Osteoblast (primary cell): ENCODE results near the gene LTBP1. TPM values are rescaled to one million over a fixed set of nuclear protein-coding genes. Genes with fewer than 3 reads are reported as not detected.

Experiments
- DNase-seq: peaks from one replicate; pipeline ENCODE4 v3.0.0; 2011; ENCODE audit warnings: low spot score, mixed read lengths; ENCODE audit not compliant: insufficient read length; ENCODE audit errors: missing footprints
- H2AFZ ChIP-seq: 2 replicates; pipeline ENCODE4 v1.6.0; 2011; ENCODE audit warnings: mild to moderate bottlenecking, low read length
- H3K27ac ChIP-seq: 2 replicates; pipeline ENCODE4 v1.5.1; 2011; ENCODE audit warnings: mild to moderate bottlenecking, low read depth, low read length, moderate library complexity
- H3K27me3 ChIP-seq: 2 replicates; pipeline ENCODE4 v1.6.0; 2012; ENCODE audit warnings: mild to moderate bottlenecking, control low read depth, inconsistent platforms, low read length, moderate library complexity; ENCODE audit not compliant: insufficient read depth
- H3K36me3 ChIP-seq: 2 replicates; pipeline ENCODE4 v1.5.1; 2011; ENCODE audit warnings: mild to moderate bottlenecking, low read length, control low read depth, moderate library complexity; ENCODE audit not compliant: insufficient read depth
- H3K4me1 ChIP-seq: 2 replicates; pipeline ENCODE4 v1.5.1; 2011; ENCODE audit warnings: mild to moderate bottlenecking, low read length, control low read depth, moderate library complexity; ENCODE audit not compliant: insufficient read depth
- H3K4me2 ChIP-seq: 2 replicates; pipeline ENCODE4 v1.6.0; 2011; ENCODE audit warnings: mild to moderate bottlenecking, low read length; ENCODE audit not compliant: insufficient read depth
- H3K4me3 ChIP-seq: fragments of 200-600 bp; sonication (generic); 3 replicates; pipeline ENCODE4 v1.5.1; 2012; ENCODE audit warnings: mild to moderate bottlenecking, low read length, inconsistent platforms; ENCODE audit not compliant: insufficient read depth
- H3K79me2 ChIP-seq: 2 replicates; pipeline ENCODE4 v1.6.0; 2012; ENCODE audit warnings: mild to moderate bottlenecking, low read length, control low read depth, inconsistent platforms; ENCODE audit not compliant: insufficient read depth
- H3K9me3 ChIP-seq: 2 replicates; pipeline ENCODE4 v1.5.1; 2011; ENCODE audit warnings: low read depth, low read length, control low read depth
- H4K20me1 ChIP-seq: 2 replicates; pipeline ENCODE4 v1.6.0; 2012; ENCODE audit warnings: mild to moderate bottlenecking, low read length, control low read depth; ENCODE audit not compliant: insufficient read depth
- CTCF ChIP-seq: IDR thresholded peaks from 2 replicates; pipeline ENCODE4 v1.5.1; 2011; ENCODE audit warnings: mild to moderate bottlenecking, low read depth, low read length, moderate library complexity; ENCODE audit errors: extremely low read depth
- total RNA-seq: library from RNA; depleted of rRNA; stranded (reverse); fragments of >200 nt; gene quantifications from 2 replicates; pipeline ENCODE4 v1.2.3, GENCODE V29; 2012

The LTBP1 gene
- total RNA-seq, 1 donor, result 224 TPM

- H3K9me3 ChIP-seq, result no peaks in the 10 kb centered on the region
- H2AFZ ChIP-seq, result no peak overlapping the region
- H3K4me1 ChIP-seq, result peaks cover under 1% of the 10 kb centered on the region
- no peak for DNase-seq
- TF ChIP-seq CTCF, result no peak
- no peaks in the 10 kb centered on the region for H3K27me3 ChIP-seq
- H4K20me1 ChIP-seq, result no peaks in the 10 kb centered on the region
- H3K36me3 ChIP-seq, result no peaks in the 10 kb centered on the region
- H3K4me3 ChIP-seq, result no peak overlapping the region
- H3K79me2 ChIP-seq, result no peaks in the 10 kb centered on the region
- no peak overlapping the region for H3K27ac ChIP-seq
- no peak overlapping the region for H3K4me2 ChIP-seq
Observed at GRCh38 chr2:33406622-33407021, 459.9 kb downstream of the LTBP1 start.

- H3K27ac ChIP-seq, result no peak overlapping the region
- peaks cover 12% of the 10 kb centered on the region for H3K4me1 ChIP-seq
- no peaks in the 10 kb centered on the region for H3K27me3 ChIP-seq
- no peaks in the 10 kb centered on the region for H4K20me1 ChIP-seq
- TF ChIP-seq CTCF, result no peak
- DNase-seq, result no peak
- H2AFZ ChIP-seq, result no peak overlapping the region
- no peaks in the 10 kb centered on the region for H3K9me3 ChIP-seq
- H3K4me3 ChIP-seq, result no peak overlapping the region
- H3K36me3 ChIP-seq, result no peaks in the 10 kb centered on the region
- no peaks in the 10 kb centered on the region for H3K79me2 ChIP-seq
- no peak overlapping the region for H3K4me2 ChIP-seq
Observed at GRCh38 chr2:33408109-33408508, 461.4 kb downstream of the LTBP1 start.

- H3K4me2 ChIP-seq, result no peak overlapping the region
- no peaks in the 10 kb centered on the region for H3K79me2 ChIP-seq
- peak; percentile 17 for DNase-seq
- H3K9me3 ChIP-seq, result no peaks in the 10 kb centered on the region
- peaks cover 12% of the 10 kb centered on the region for H3K4me1 ChIP-seq
- no peaks in the 10 kb centered on the region for H4K20me1 ChIP-seq
- H3K27ac ChIP-seq, result no peak overlapping the region
- TF ChIP-seq CTCF, result no peak
- no peak overlapping the region for H2AFZ ChIP-seq
- H3K4me3 ChIP-seq, result no peak overlapping the region
- H3K27me3 ChIP-seq, result no peaks in the 10 kb centered on the region
- no peaks in the 10 kb centered on the region for H3K36me3 ChIP-seq
Observed at GRCh38 chr2:33409417-33409955, 462.7 kb downstream of the LTBP1 start.

- H4K20me1 ChIP-seq, result no peaks in the 10 kb centered on the region
- no peaks in the 10 kb centered on the region for H3K9me3 ChIP-seq
- H3K4me2 ChIP-seq, result peak overlapping the region; percentile 1
- H3K36me3 ChIP-seq, result no peaks in the 10 kb centered on the region
- H3K27me3 ChIP-seq, result no peaks in the 10 kb centered on the region
- DNase-seq, result peak; percentile 89
- H3K79me2 ChIP-seq, result no peaks in the 10 kb centered on the region
- H2AFZ ChIP-seq, result no peak overlapping the region
- TF ChIP-seq CTCF, result no peak
- peaks cover 12% of the 10 kb centered on the region for H3K4me1 ChIP-seq
- H3K27ac ChIP-seq, result peak overlapping the region; percentile 16
- H3K4me3 ChIP-seq, result no peak overlapping the region
Observed at GRCh38 chr2:33411765-33412164, 465.0 kb downstream of the LTBP1 start.
